ENCODE data around the gene SEC22B.
"Not testable (repeated sequence)": the region's sequence is repeated elsewhere in the genome, so short reads cannot be mapped to it uniquely, and the experiment has no call there.

GRCh38 chr1:120112212-120112611 is 64.1 kb downstream of the SEC22B start:
- TF ChIP-seq CTCF (conservative IDR thresholded peaks at IDR 0.05 in 1 of 2, IDR thresholded peaks at IDR 0.05 in 1 of 2; ENCODE audit: extremely low read depth in 1 of 2, insufficient read depth in 1 of 2, low read depth in 1 of 2, low read length in 2 of 2); EZH2 (IDR thresholded peaks at IDR 0.05; ENCODE audit: borderline replicate concordance, low read length): not testable (repeated sequence)
